SK-N-SH (cell line): ENCODE results near the gene ELN. TPM values are rescaled to one million over a fixed set of nuclear protein-coding genes. Genes with fewer than 3 reads are reported as not detected.

Experiments
- CTCF ChIA-PET: fragments of 300-600, 350-600 bp; formaldehyde crosslinking; extraction: SDS; loops from one replicate; lab custom pipeline; 2021; lab: Yijun Ruan, JAX
- POLR2A ChIA-PET: fragments of 350-600 bp; sonication (Branson Sonifier 250); formaldehyde crosslinking; extraction: SDS; loops from one replicate; lab custom pipeline; 2020; ENCODE audit warnings: antibody characterized with exemption, inconsistent platforms; lab: Yijun Ruan, JAX
- DNase-seq: peaks from one replicate; pipeline ENCODE4 v3.0.0; 2012
- H2AFZ ChIP-seq: fragments of 200-600 bp; sonication (generic); 2 replicates; pipeline ENCODE4 v1.8.1; 2016; ENCODE audit warnings: antibody characterized with exemption, mild to moderate bottlenecking, low read depth
- H3F3A ChIP-seq: fragments of 200-600 bp; sonication (generic); replicated peaks from 2 replicates; pipeline ENCODE3; 2016; ENCODE audit warnings: antibody characterized with exemption, mild to moderate bottlenecking; ENCODE audit not compliant: insufficient read depth
- H3K27ac ChIP-seq, 2 experiments: fragments of 200-500 bp in 1 of 2; fragments of 200-600 bp in 1 of 2; sonication (Bioruptor generic) in 1 of 2; sonication (generic), shearing (Covaris generic) in 1 of 2; 2 replicates each; pipeline versions ENCODE4 v1.5.1 to v1.6.1; 2014 to 2016; ENCODE audit warnings: low read depth in 2 of 2, inconsistent platforms in 1 of 2, low read length in 1 of 2, mild to moderate bottlenecking in 1 of 2, mixed read lengths in 1 of 2
- H3K27me3 ChIP-seq: fragments of 200-600 bp; sonication (generic), shearing (Covaris generic); 2 replicates; pipeline ENCODE4 v1.6.1; 2016; ENCODE audit warnings: mixed run types; ENCODE audit not compliant: insufficient read depth
- H3K36me3 ChIP-seq, 2 experiments: fragments of 200-500 bp in 1 of 2; fragments of 200-600 bp in 1 of 2; sonication (Bioruptor generic) in 1 of 2; sonication (generic) in 1 of 2; replicated peaks in 1 of 2; 2 replicates each; pipeline versions ENCODE3 to v1.5.1; 2014 to 2016; ENCODE audit warnings: low read length in 1 of 2, mild to moderate bottlenecking in 1 of 2; ENCODE audit not compliant: insufficient read depth in 2 of 2, control insufficient read depth in 1 of 2
- H3K4me1 ChIP-seq, 2 experiments: fragments of 200-500 bp in 1 of 2; fragments of 200-600 bp in 1 of 2; sonication (Bioruptor generic) in 1 of 2; sonication (generic), shearing (Covaris generic) in 1 of 2; 2 replicates each; pipeline versions ENCODE4 v1.5.1 to v1.6.1; 2014 to 2016; ENCODE audit warnings: low read depth in 1 of 2, low read length in 1 of 2, mixed run types in 1 of 2; ENCODE audit not compliant: insufficient read depth in 2 of 2, control insufficient read depth in 1 of 2
- H3K4me2 ChIP-seq: fragments of 200-600 bp; sonication (generic), shearing (Covaris generic); 2 replicates; pipeline ENCODE4 v1.6.1; 2017; ENCODE audit warnings: mixed run types
- H3K4me3 ChIP-seq, 2 experiments: fragments of 200-500 bp in 1 of 2; fragments of 200-600 bp in 1 of 2; sonication (Bioruptor generic) in 1 of 2; sonication (generic), shearing (Covaris generic) in 1 of 2; 2 replicates each; pipeline versions ENCODE4 v1.5.1 to v1.8.1; 2014 to 2016; ENCODE audit warnings: low read depth in 2 of 2, inconsistent platforms in 1 of 2, low read length in 1 of 2, mild to moderate bottlenecking in 1 of 2, mixed read lengths in 1 of 2, moderate library complexity in 1 of 2
- H3K79me2 ChIP-seq: fragments of 200-600 bp; sonication (generic); 2 replicates; pipeline ENCODE4 v1.8.1; 2017; ENCODE audit warnings: mild to moderate bottlenecking; ENCODE audit not compliant: insufficient read depth
- H3K9ac ChIP-seq: fragments of 200-600 bp; sonication (generic); 2 replicates; pipeline ENCODE4 v1.6.1; 2017; ENCODE audit warnings: mixed run types
- H3K9me2 ChIP-seq: fragments of 200-600 bp; sonication (generic); 2 replicates; pipeline ENCODE4 v1.6.1; 2017; ENCODE audit warnings: mixed run types
- H3K9me3 ChIP-seq: fragments of 200-600 bp; sonication (generic); 2 replicates; pipeline ENCODE4 v1.6.1; 2017; ENCODE audit warnings: mixed run types, mild to moderate bottlenecking, moderate library complexity
- H4K20me1 ChIP-seq: fragments of 200-600 bp; sonication (generic); 2 replicates; pipeline ENCODE4 v1.6.1; 2017; ENCODE audit warnings: mild to moderate bottlenecking, mixed run types; ENCODE audit not compliant: insufficient read depth
- CHD2 ChIP-seq: fragments of 150-350 bp; IDR thresholded peaks from 2 replicates; pipeline ENCODE4 v1.6.1; 2018; ENCODE audit warnings: low read length; ENCODE audit not compliant: partially characterized antibody
- ELF1 ChIP-seq: IDR thresholded peaks from 2 replicates; pipeline ENCODE4 v1.4.0; 2012
- FOSL2 ChIP-seq: IDR thresholded peaks from 2 replicates; pipeline ENCODE4 v1.4.0; 2012; ENCODE audit warnings: low read depth, mild to moderate bottlenecking, moderate library complexity, borderline replicate concordance
- FOXJ3 ChIP-seq: sonication (generic); formaldehyde crosslinking; IDR thresholded peaks from 2 replicates; pipeline ENCODE4 v1.5.1; 2020; ENCODE audit warnings: mild to moderate bottlenecking, missing genetic modification reagents
- FOXM1 ChIP-seq: IDR thresholded peaks from 2 replicates; pipeline ENCODE4 v1.4.0; 2012; ENCODE audit warnings: low read depth, mild to moderate bottlenecking
- GABPA ChIP-seq: IDR thresholded peaks from 2 replicates; pipeline ENCODE4 v1.4.0; 2012; ENCODE audit warnings: low read depth, mild to moderate bottlenecking
- IRF3 ChIP-seq: fragments of 150-350 bp; IDR thresholded peaks from 2 replicates; pipeline ENCODE4 v1.6.1; 2016; ENCODE audit warnings: mild to moderate bottlenecking, low read depth, low read length
- JUND ChIP-seq: IDR thresholded peaks from 2 replicates; pipeline ENCODE4 v1.4.0; 2012
- MXI1 ChIP-seq: IDR thresholded peaks from 2 replicates; pipeline ENCODE4 v1.6.1; 2012; ENCODE audit warnings: mild to moderate bottlenecking, low read depth, low read length, improper control_type of control experiment
- NFIC ChIP-seq: IDR thresholded peaks from 2 replicates; pipeline ENCODE4 v1.4.0; 2012; ENCODE audit warnings: borderline replicate concordance
- NRF1 ChIP-seq: IDR thresholded peaks from 2 replicates; pipeline ENCODE4 v1.6.1; 2012; ENCODE audit warnings: low read depth, mild to moderate bottlenecking, low read length
- RAD21 ChIP-seq: IDR thresholded peaks from 2 replicates; pipeline ENCODE4 v1.6.1; 2012; ENCODE audit warnings: mild to moderate bottlenecking, low read length
- RFX5 ChIP-seq: IDR thresholded peaks from 2 replicates; pipeline ENCODE4 v1.6.1; 2012; ENCODE audit warnings: mild to moderate bottlenecking, improper control_type of control experiment, low read length
- TAF1 ChIP-seq: IDR thresholded peaks from 2 replicates; pipeline ENCODE4 v1.6.1; 2012; ENCODE audit warnings: low read depth, mild to moderate bottlenecking, low read length, moderate library complexity, borderline replicate concordance
- USF2 ChIP-seq: fragments of 150-350 bp; IDR thresholded peaks from 2 replicates; pipeline ENCODE4 v1.6.1; 2017; ENCODE audit warnings: antibody characterized with exemption, low read length, low read depth, borderline replicate concordance
- YY1 ChIP-seq: IDR thresholded peaks from 2 replicates; pipeline ENCODE4 v1.4.0; 2012; ENCODE audit warnings: low read depth, mild to moderate bottlenecking
- ZBTB33 ChIP-seq: IDR thresholded peaks from 2 replicates; pipeline ENCODE4 v1.4.0; 2012; ENCODE audit warnings: low read depth, borderline replicate concordance
- WGBS: methylation state at CpG from one replicate; pipeline ENCODE4 v1.1.6; 2017; ENCODE audit warnings: low lambda C conversion rate; 5-methylcytosine and 5-hydroxymethylcytosine counted together
- polyA plus RNA-seq, 3 experiments: library from polyadenylated mRNA; depleted of rRNA; stranded (reverse); fragments of >200 nt; gene quantifications; 2 replicates each; pipeline ENCODE4 v1.2.3, GENCODE V29; 2012

Gene ELN
- polyA plus RNA-seq, 1 of the 3 experiments (the other 2 are of a cell fraction), result 12.5 TPM

GRCh38 chr7:74103219-74103772, 75.3 kb downstream of the ELN start (continued):
- TF ChIP-seq RAD21, result no peak
- TF ChIP-seq FOXJ3 (CRISPR knock-in tag), result no peak
- no peak for TF ChIP-seq RFX5
- TF ChIP-seq USF2, result no peak
- no peak for TF ChIP-seq YY1
- no peak for TF ChIP-seq GABPA

GRCh38 chr7:74104702-74105101, 76.7 kb downstream of the ELN start:
- H3K27me3 ChIP-seq, result no peaks in the 10 kb centered on the region
- no peak overlapping the region for H2AFZ ChIP-seq
- H3K36me3 ChIP-seq, result peaks cover 36 to 82% of the 10 kb centered on the region in 2 experiments
- WGBS, result 86% methylated on average over 8 of the region's 8 CpGs
- no peak overlapping the region for H3K4me2 ChIP-seq
- no peaks in the 10 kb centered on the region for H3K4me1 ChIP-seq
- H3K4me3 ChIP-seq, result no peak overlapping the region
- no peak for TF ChIP-seq NFIC
- TF ChIP-seq JUND, result no peak
- no peak for TF ChIP-seq FOXM1
- TF ChIP-seq MXI1, result no peak
- peak; percentile 23; the same call in 1 of the 2 replicates for TF ChIP-seq FOSL2
- H4K20me1 ChIP-seq, result no peaks in the 10 kb centered on the region
- H3F3A ChIP-seq, result peaks cover 5% of the 10 kb centered on the region
- H3K79me2 ChIP-seq, result peaks cover 9% of the 10 kb centered on the region; the same call in 1 of the 2 replicates
- CTCF ChIA-PET, result interaction anchor here (0.7 to 1.0 kb wide), 2 partner anchors 37 to 285 kb away, joined by 3 read pairs; no protein-coding TSS in a partner anchor
- H3K9me2 ChIP-seq, result no peaks in the 10 kb centered on the region
- no peak overlapping the region for H3K27ac ChIP-seq
- no peak overlapping the region for H3K9ac ChIP-seq
- no peak for DNase-seq
- H3K9me3 ChIP-seq, result no peaks in the 10 kb centered on the region
- POLR2A ChIA-PET, result interaction anchor here (0.5 kb wide), 1 partner anchor 260 kb away, joined by 3 read pairs; no protein-coding TSS in a partner anchor

GRCh38 chr7:74105992-74106391, 78.0 kb downstream of the ELN start:
- POLR2A ChIA-PET, result interaction anchor here (0.7 kb wide), 1 partner anchor 307 kb away, joined by 3 read pairs; no protein-coding TSS in a partner anchor

More at GRCh38 chr7:74105992-74106391, 78.0 kb downstream of the ELN start:
- TF ChIP-seq JUND (no peak), CHD2 (no peak), IRF3 (no peak), NFIC (no peak), USF2 (no peak), ELF1 (no peak), MXI1 (no peak), NRF1 (no peak), ZBTB33 (no peak), TAF1 (no peak)
- H3K79me2 ChIP-seq, result peaks cover 9% of the 10 kb centered on the region; the same call in 1 of the 2 replicates
- H3K9ac ChIP-seq, result no peak overlapping the region
- H3K4me1 ChIP-seq, result no peaks in the 10 kb centered on the region
- H3K4me2 ChIP-seq, result no peak overlapping the region
- peaks cover 5% of the 10 kb centered on the region for H3F3A ChIP-seq
- H3K27me3 ChIP-seq, result no peaks in the 10 kb centered on the region
- peak; percentile 23 for DNase-seq
- H3K4me3 ChIP-seq, result no peak overlapping the region
- no peaks in the 10 kb centered on the region for H4K20me1 ChIP-seq
- 96% methylated on average over 6 of the region's 11 CpGs for WGBS
- no peak overlapping the region for H2AFZ ChIP-seq
- CTCF ChIA-PET, result interaction anchor here (1.5 kb wide), 1 partner anchor 10 kb away, joined by 4 read pairs; no protein-coding TSS in a partner anchor
- H3K9me3 ChIP-seq, result no peaks in the 10 kb centered on the region
- H3K36me3 ChIP-seq, result peaks cover 41 to 85% of the 10 kb centered on the region in 2 experiments
- no peak overlapping the region for H3K27ac ChIP-seq
- H3K9me2 ChIP-seq, result no peaks in the 10 kb centered on the region
